Spleen (tissue), 11 donors: ENCODE results near the gene MAN1A2. TPM values are rescaled to one million over a fixed set of nuclear protein-coding genes. Genes with fewer than 3 reads are reported as not detected.

Source experiments
- DNase-seq: peaks from one replicate; pipeline ENCODE4 v3.0.0-alpha.2; 2020
- H3K27ac ChIP-seq, 8 donors: fragments of 200-600 bp; sonication (generic) in 7 of 8; 1 replicate in 4 of 8; 2 replicates in 4 of 8; pipeline versions ENCODE4 v1.5.0 to v1.8.0; 2016 to 2021; ENCODE audit warnings: inconsistent platforms in 4 of 8, mild to moderate bottlenecking in 4 of 8, moderate library complexity in 1 of 8
- H3K27me3 ChIP-seq, 7 donors: fragments of 200-600 bp; sonication (generic) in 6 of 7; replicated peaks in 1 of 7; 1 replicate in 4 of 7; 2 replicates in 3 of 7; pipeline versions ENCODE4 v1.5.0 to v1.8.0; 2016 to 2021; ENCODE audit warnings: inconsistent platforms in 3 of 7, mild to moderate bottlenecking in 1 of 7
- H3K36me3 ChIP-seq, 6 donors: fragments of 200-600 bp; sonication (generic) in 5 of 6; 1 replicate in 4 of 6; 2 replicates in 2 of 6; pipeline versions ENCODE4 v1.5.0 to v1.8.0; 2016 to 2021; ENCODE audit warnings: inconsistent platforms in 2 of 6
- H3K4me1 ChIP-seq, 6 donors: fragments of 200-600 bp; sonication (generic) in 5 of 6; 1 replicate in 3 of 6; 2 replicates in 3 of 6; pipeline versions ENCODE4 v1.5.0 to v1.8.0; 2016 to 2021; ENCODE audit warnings: inconsistent platforms in 3 of 6
- H3K4me3 ChIP-seq, 8 donors: fragments of 200-600 bp; sonication (generic) in 7 of 8; 1 replicate in 4 of 8; 2 replicates in 4 of 8; pipeline versions ENCODE4 v1.5.0 to v1.8.0; 2016 to 2021; ENCODE audit warnings: inconsistent platforms in 4 of 8, mild to moderate bottlenecking in 4 of 8, moderate library complexity in 2 of 8
- H3K9me3 ChIP-seq, 8 donors: fragments of 200-600 bp; sonication (generic) in 7 of 8; 1 replicate in 4 of 8; 2 replicates in 4 of 8; pipeline versions ENCODE4 v1.5.0 to v1.8.0; 2016 to 2021; ENCODE audit warnings: inconsistent platforms in 4 of 8
- CTCF ChIP-seq, 11 experiments: fragments of 200-600 bp in 7 of 11; fragments of 450-650 bp in 4 of 11; sonication (generic) in 4 of 11; IDR thresholded peaks in 8 of 11; conservative IDR thresholded peaks in 3 of 11; 1 replicate in 7 of 11; 2 replicates in 4 of 11; pipeline versions ENCODE4 v1.4.0 to v1.8.0; 2016 to 2021; ENCODE audit warnings: antibody characterized with exemption in 11 of 11, inconsistent platforms in 4 of 11, mild to moderate bottlenecking in 1 of 11
- POLR2A ChIP-seq, 3 donors: fragments of 450-650 bp; IDR thresholded peaks; one replicate each; pipeline ENCODE4 v1.5.1; 2017; ENCODE audit warnings: antibody characterized with exemption in 3 of 3, mild to moderate bottlenecking in 1 of 3
- POLR2AphosphoS5 ChIP-seq, 3 donors: sonication (generic); formaldehyde crosslinking; IDR thresholded peaks; one replicate each; pipeline ENCODE4 v1.5.1; 2017; ENCODE audit warnings: antibody characterized with exemption in 3 of 3
- WGBS, 5 donors: extraction: QIAGEN DNeasy Blood & Tissue Kit in 3 of 5; methylation state at CpG; one replicate each; pipeline versions ENCODE4 v1.1.5 to v1.1.7; 2013 to 2018; 5-methylcytosine and 5-hydroxymethylcytosine counted together
- intact Hi-C: fragments of 100-400 bp; cut with DNase I; formaldehyde crosslinking; loops from one replicate; pipeline ENCODE4 v1.15.0; 2023; ENCODE audit warnings: low total_unique reads
- polyA plus RNA-seq, 3 donors: library from polyadenylated mRNA; stranded (reverse); fragments of 200-250 nt; gene quantifications; one replicate each; pipeline ENCODE4 v1.2.1, GENCODE V29; 2013
- total RNA-seq, 7 donors: library from RNA; depleted of rRNA in 3 of 7; stranded (reverse); fragments of >200 nt in 3 of 7; fragmentation: NEBNext Ultra II Directional in 4 of 7; extraction: Animal tissue kit (Norgen Biotek cat#: 25700) in 4 of 7; gene quantifications; one replicate each; pipeline versions ENCODE4 v1.1.0 to v1.2.1, GENCODE V29; 2016 to 2021
- donor health status: healthy with polysubstance abuse.
- donor health status: DM: no; HTN: no; CAD: no; lungs with moderate emphysema.
- donor health status: DM: no; HTN: no; CAD: no.
- donor health status: Bipolar disorder and iron deficiency.
- donor health status: healthy.
- donor health status: DM: no; HTN: no; CAD: no.
- donor health status: DM: yes; HTN: yes; CAD: no.

Gene MAN1A2
- total and polyA plus RNA-seq, 10 donors: 4.1 to 52.4 (median 42.6) TPM

DNA sequence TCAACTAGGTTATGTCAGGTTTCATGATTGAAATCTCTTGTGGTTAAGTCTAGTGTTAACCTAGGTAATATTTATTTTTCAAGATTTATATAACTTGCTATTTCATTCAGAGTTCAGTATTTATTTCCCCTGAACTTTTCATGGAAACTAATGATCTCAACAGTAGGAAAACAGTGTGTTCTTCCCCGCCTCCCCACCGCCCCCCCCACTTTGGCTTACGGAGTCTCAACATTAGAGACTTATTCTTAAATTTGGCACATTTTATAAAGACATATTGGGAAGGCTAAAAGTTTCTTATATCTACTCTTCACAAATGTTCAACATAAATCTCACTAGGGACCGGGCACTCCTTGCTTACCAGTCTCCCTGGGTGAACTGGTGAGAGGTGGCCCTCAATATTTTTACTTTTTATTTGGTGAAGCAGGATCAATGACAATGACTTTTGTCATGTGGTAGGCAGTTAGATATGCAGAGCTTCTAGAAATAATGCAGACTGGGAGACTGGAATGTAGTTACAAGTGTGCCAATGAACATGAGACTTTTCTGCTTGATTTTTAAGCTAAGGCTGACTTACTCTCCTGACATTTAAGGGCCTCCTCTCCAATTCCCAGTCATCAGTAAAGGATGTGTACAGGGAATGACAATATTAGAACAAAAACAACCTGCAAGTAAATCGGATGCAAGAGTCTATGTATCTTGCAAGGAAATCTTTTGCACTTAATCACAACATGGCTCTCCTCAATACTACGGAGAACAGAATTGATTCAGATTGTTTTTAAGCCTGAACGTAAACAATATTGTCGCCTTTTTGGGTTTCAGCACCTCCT is 1.7 kb upstream of the MAN1A2 start:
- WGBS, 5 donors: 46 to 60% (median 51%) methylated on average over 8 of the region's 8 CpGs
- no peak for TF ChIP-seq POLR2A (IDR thresholded peaks at IDR 0.05)
- no peak for TF ChIP-seq CTCF (IDR thresholded peaks at IDR 0.05 in 8 of 11, conservative IDR thresholded peaks at IDR 0.05 in 3 of 11)
- no peak for TF ChIP-seq POLR2AphosphoS5 (IDR thresholded peaks at IDR 0.05)
- intact Hi-C loops: loop anchor here (10.0 kb wide), 1 partner anchor 149 kb away; no protein-coding TSS in a partner anchor
- Histone ChIP-seq H3K4me1 (peaks cover 21 to 62% (median 49%) of the 10 kb centered on the region in 6 donors), H3K9me3 (no peaks in the 10 kb centered on the region), H3K27ac (peak overlapping the region; percentile 94 to 99 (median 98)), H3K27me3 (no peaks in the 10 kb centered on the region), H3K4me3 (peak overlapping the region; percentile 62 to 96 (median 90)), H3K36me3 (no peaks in the 10 kb centered on the region)
- DNase-seq: no peak

DNA sequence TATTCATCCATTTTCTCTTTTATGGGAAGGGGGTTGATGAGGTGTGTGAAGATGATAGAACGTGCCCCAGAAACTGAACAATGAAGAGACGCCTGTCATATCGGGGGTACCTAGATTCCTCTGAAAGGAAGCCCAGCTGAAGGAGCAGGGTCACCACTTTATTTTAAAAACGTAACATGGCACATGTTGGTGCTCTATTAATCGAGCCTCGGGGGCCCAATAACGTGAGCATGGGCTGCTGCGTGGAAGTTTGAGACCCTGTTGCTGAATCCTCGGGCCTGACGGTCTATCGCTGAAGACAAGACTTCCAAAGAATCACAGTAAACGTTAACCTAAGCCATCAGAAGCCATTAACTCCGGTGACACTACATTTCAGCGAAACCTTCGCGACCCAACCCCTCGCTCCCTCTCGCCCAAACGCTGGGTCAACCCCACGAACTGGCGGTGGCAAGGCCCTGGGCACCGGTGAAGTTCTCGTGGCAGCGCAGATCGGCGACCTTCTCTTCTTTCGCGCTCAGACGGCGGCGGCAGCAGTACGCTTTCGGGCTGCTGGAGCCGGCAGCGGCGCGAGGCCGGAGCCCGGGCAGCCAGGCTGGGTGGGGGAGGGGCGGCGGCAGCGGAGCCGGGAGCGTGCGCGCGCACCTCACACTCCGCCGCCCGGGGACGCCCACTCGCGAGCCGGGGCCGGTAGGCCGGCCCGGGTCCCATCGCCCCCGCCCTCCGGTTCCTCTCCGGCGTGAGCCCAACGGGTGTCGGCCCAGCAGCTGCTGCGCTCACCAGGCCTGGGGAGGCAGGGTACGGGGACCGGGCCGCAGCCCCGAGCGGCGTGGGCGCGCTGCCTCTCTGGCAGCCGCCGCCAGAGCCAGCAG is 838 bp upstream of the MAN1A2 start:
- intact Hi-C loops: loop anchor here (10.0 kb wide), 1 partner anchor 148 kb away; no protein-coding TSS in a partner anchor

DNA sequence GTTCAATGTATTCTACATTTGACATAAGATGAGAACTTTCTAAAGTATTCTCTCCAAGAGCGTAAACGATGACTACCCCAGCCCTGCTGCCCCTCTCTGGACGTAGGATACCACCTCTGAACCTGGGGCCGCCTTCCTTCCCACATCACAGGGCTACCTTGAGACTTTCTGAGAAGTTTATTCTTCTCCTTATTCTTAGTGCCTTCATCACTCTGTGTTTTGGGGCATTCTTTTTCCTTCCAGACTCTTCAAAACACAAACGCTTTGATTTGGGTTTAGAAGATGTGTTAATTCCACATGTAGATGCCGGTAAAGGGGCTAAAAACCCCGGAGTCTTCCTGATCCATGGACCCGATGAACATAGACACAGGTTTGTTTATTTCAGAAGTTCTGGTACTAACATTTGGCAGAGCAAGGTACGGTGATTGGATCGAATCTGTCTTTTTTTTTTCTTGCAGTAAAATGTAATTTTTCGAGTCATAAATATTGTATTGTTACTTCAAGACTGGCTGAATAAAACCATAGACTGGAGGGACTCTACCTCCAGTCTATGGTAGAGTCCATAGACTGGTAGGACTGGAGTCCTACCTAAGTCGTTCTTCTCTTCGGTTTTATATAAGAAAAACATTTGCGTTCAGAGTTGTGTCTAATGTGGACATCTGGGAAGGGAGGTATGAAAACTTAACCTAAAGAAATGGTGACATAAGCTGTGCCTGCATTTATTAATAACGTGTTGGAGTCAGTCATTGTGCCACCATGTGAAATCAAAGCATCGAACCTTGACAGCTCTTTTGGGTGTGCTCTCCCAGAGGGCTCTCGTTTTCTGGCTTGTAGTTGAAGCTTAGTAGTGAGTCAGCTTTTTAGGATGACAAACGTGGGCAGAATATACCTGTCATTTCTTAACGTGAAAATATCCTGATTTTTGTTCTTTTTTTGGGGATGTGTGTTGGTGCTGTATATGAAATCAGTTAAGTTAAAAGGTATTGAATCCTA is 1.2 kb downstream of the MAN1A2 start:
- H3K27me3 ChIP-seq: no peaks in the 10 kb centered on the region
- TF ChIP-seq POLR2AphosphoS5 (IDR thresholded peaks at IDR 0.05) (no peak), POLR2A (IDR thresholded peaks at IDR 0.05) (no peak), CTCF (IDR thresholded peaks at IDR 0.05 in 8 of 11, conservative IDR thresholded peaks at IDR 0.05 in 3 of 11) (no peak)
- H3K9me3 ChIP-seq: no peaks in the 10 kb centered on the region
- intact Hi-C loops: loop anchor here (10.0 kb wide), 1 partner anchor 146 kb away; no protein-coding TSS in a partner anchor
- H3K36me3 ChIP-seq: no peaks in the 10 kb centered on the region
- WGBS, 5 donors: 4 to 10% (median 9%) methylated on average over 19 of the region's 19 CpGs
- H3K4me1 ChIP-seq: peaks cover 36 to 88% (median 71%) of the 10 kb centered on the region in 6 donors
- peak overlapping the region; percentile 62 to 96 (median 90) for H3K4me3 ChIP-seq
- H3K27ac ChIP-seq: peak overlapping the region in 5 of 8 donors; percentile 94 to 99 (median 99)
- no peak for DNase-seq

More for the DNA sequence above, 838 bp upstream of the MAN1A2 start:
- DNase-seq: peak; percentile 97
- 0 to 1% (median 0%) methylated on average over 14 to 75 of the region's 75 CpGs for WGBS, 5 donors
- no peaks in the 10 kb centered on the region for H3K9me3 ChIP-seq
- peaks cover 30 to 70% (median 57%) of the 10 kb centered on the region in 6 donors for H3K4me1 ChIP-seq
- H3K36me3 ChIP-seq: no peaks in the 10 kb centered on the region
- H3K27me3 ChIP-seq: no peaks in the 10 kb centered on the region
- peak overlapping the region; percentile 62 to 96 (median 90) for H3K4me3 ChIP-seq
- H3K27ac ChIP-seq: peak overlapping the region; percentile 94 to 99 (median 98)
- TF ChIP-seq POLR2A (IDR thresholded peaks at IDR 0.05) (peak in 1 of 3 donors; percentile 5), POLR2AphosphoS5 (IDR thresholded peaks at IDR 0.05) (peak; percentile 53 to 81 (median 73)), CTCF (IDR thresholded peaks at IDR 0.05 in 8 of 11, conservative IDR thresholded peaks at IDR 0.05 in 3 of 11) (no peak)
